Astrocyte (in vitro differentiated cells and primary cell): ENCODE measurements around the gene TMPO. TPM values are rescaled to one million over a fixed set of nuclear protein-coding genes. Genes with fewer than 3 reads are reported as not detected.
"Not testable (repeated sequence)": the region's sequence is repeated elsewhere in the genome, so short reads cannot be mapped to it uniquely, and the experiment has no call there.

Experiments used
- DNase-seq: peaks from one replicate; pipeline ENCODE4 v3.0.0-alpha.2; 2010; ENCODE audit warnings: low read depth
- FAIRE-seq: peaks from 2 replicates; lab custom pipeline; 2011; peaks lifted over from hg19 to GRCh38; lab: Jason Lieb, UNC
- H2AFZ ChIP-seq: 2 replicates; pipeline ENCODE4 v1.6.0; 2012; ENCODE audit warnings: low read depth, low read length, inconsistent platforms
- H3K27ac ChIP-seq: 2 replicates; pipeline ENCODE4 v1.5.1; 2011; ENCODE audit warnings: low read depth, low read length, inconsistent platforms
- H3K27me3 ChIP-seq: 2 replicates; pipeline ENCODE4 v1.6.0; 2011; ENCODE audit warnings: low read length, inconsistent platforms; ENCODE audit not compliant: insufficient read depth
- H3K36me3 ChIP-seq: 2 replicates; pipeline ENCODE4 v1.5.1; 2011; ENCODE audit warnings: low read length, inconsistent platforms; ENCODE audit not compliant: insufficient read depth
- H3K4me1 ChIP-seq: 2 replicates; pipeline ENCODE4 v1.5.1; 2011; ENCODE audit warnings: low read length, inconsistent platforms; ENCODE audit not compliant: insufficient read depth
- H3K4me2 ChIP-seq: 2 replicates; pipeline ENCODE4 v1.6.0; 2012; ENCODE audit warnings: low read length, inconsistent platforms
- H3K4me3 ChIP-seq: 2 replicates; pipeline ENCODE4 v1.5.1; 2011; ENCODE audit warnings: low read depth, mild to moderate bottlenecking, low read length, inconsistent platforms; ENCODE audit not compliant: insufficient read depth
- H3K79me2 ChIP-seq: 2 replicates; pipeline ENCODE4 v1.6.0; 2012; ENCODE audit warnings: mild to moderate bottlenecking, low read length, inconsistent platforms; ENCODE audit not compliant: insufficient read depth
- H3K9ac ChIP-seq: 2 replicates; pipeline ENCODE4 v1.6.0; 2012; ENCODE audit warnings: mild to moderate bottlenecking, low read length, inconsistent platforms
- H3K9me3 ChIP-seq: 2 replicates; pipeline ENCODE4 v1.5.1; 2012; ENCODE audit warnings: low read depth, mild to moderate bottlenecking, low read length, inconsistent platforms; ENCODE audit not compliant: insufficient read depth
- H4K20me1 ChIP-seq: 2 replicates; pipeline ENCODE4 v1.6.0; 2012; ENCODE audit warnings: low read length, inconsistent platforms; ENCODE audit not compliant: insufficient read depth
- H3K27ac Mint-ChIP-seq: one replicate; pipeline ENCODE4 v1.8.0; 2021; ENCODE audit warnings: mild to moderate bottlenecking, mixed read lengths; ENCODE audit not compliant: unreplicated experiment
- H3K27me3 Mint-ChIP-seq: one replicate; pipeline ENCODE4 v1.8.0; 2021; ENCODE audit warnings: low read depth, mixed read lengths; ENCODE audit not compliant: unreplicated experiment
- H3K36me3 Mint-ChIP-seq: one replicate; pipeline ENCODE4 v1.8.0; 2021; ENCODE audit warnings: low read depth, mixed read lengths; ENCODE audit not compliant: unreplicated experiment
- H3K4me1 Mint-ChIP-seq: one replicate; pipeline ENCODE4 v1.8.0; 2021; ENCODE audit warnings: low read depth, mixed read lengths; ENCODE audit not compliant: unreplicated experiment
- H3K4me3 Mint-ChIP-seq: one replicate; pipeline ENCODE4 v1.8.0; 2021; ENCODE audit warnings: mild to moderate bottlenecking, moderate library complexity, mixed read lengths; ENCODE audit not compliant: unreplicated experiment
- H3K9me3 Mint-ChIP-seq: one replicate; pipeline ENCODE4 v1.8.0; 2021; ENCODE audit warnings: mild to moderate bottlenecking, mixed read lengths; ENCODE audit not compliant: unreplicated experiment
- EZH2 ChIP-seq: IDR thresholded peaks from 2 replicates; pipeline ENCODE4 v1.6.1; 2012; ENCODE audit warnings: mild to moderate bottlenecking, low read length, inconsistent platforms; ENCODE audit not compliant: insufficient read depth
- total RNA-seq: library from RNA; stranded (reverse); gene quantifications from 2 replicates; pipeline ENCODE4 v1.2.1, GENCODE V29; 2021
- TF ChIP-seq, protein P1 (sequence below): IDR thresholded peaks from 2 replicates; pipeline ENCODE4 v1.5.1; 2011; ENCODE audit warnings: low read depth, mild to moderate bottlenecking, inconsistent platforms, low read length, moderate library complexity; ENCODE audit not compliant: insufficient read depth

Gene TMPO
- total RNA-seq, 1 donor from 2014 or later: 39.2 TPM

- Mint-ChIP-seq H3K9me3 (no peaks in the 10 kb centered on the region), H3K27ac (no peak overlapping the region), H3K36me3 (no peaks in the 10 kb centered on the region), H3K4me1 (peaks cover 10% of the 10 kb centered on the region), H3K27me3 (no peaks in the 10 kb centered on the region), H3K4me3 (no peak overlapping the region)
- H3K79me2 ChIP-seq: no peaks in the 10 kb centered on the region
- FAIRE-seq: no peak
- no peak overlapping the region for H3K4me3 ChIP-seq
- DNase-seq: no peak
- peaks cover 11% of the 10 kb centered on the region for H3K4me1 ChIP-seq
- H3K4me2 ChIP-seq: no peak overlapping the region
- no peaks in the 10 kb centered on the region for H3K36me3 ChIP-seq
- no peak overlapping the region for H2AFZ ChIP-seq
- H3K9me3 ChIP-seq: no peaks in the 10 kb centered on the region
- H4K20me1 ChIP-seq: no peaks in the 10 kb centered on the region
- no peaks in the 10 kb centered on the region for H3K27me3 ChIP-seq
- TF ChIP-seq EZH2: no peak
- TF ChIP-seq, protein P1, sequence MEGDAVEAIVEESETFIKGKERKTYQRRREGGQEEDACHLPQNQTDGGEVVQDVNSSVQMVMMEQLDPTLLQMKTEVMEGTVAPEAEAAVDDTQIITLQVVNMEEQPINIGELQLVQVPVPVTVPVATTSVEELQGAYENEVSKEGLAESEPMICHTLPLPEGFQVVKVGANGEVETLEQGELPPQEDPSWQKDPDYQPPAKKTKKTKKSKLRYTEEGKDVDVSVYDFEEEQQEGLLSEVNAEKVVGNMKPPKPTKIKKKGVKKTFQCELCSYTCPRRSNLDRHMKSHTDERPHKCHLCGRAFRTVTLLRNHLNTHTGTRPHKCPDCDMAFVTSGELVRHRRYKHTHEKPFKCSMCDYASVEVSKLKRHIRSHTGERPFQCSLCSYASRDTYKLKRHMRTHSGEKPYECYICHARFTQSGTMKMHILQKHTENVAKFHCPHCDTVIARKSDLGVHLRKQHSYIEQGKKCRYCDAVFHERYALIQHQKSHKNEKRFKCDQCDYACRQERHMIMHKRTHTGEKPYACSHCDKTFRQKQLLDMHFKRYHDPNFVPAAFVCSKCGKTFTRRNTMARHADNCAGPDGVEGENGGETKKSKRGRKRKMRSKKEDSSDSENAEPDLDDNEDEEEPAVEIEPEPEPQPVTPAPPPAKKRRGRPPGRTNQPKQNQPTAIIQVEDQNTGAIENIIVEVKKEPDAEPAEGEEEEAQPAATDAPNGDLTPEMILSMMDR: no peak
- no peak overlapping the region for H3K27ac ChIP-seq
- no peak overlapping the region for H3K9ac ChIP-seq
These were observed 22.7 kb upstream of the TMPO start for GRCh38 chr12:98492580-98493140.

DNA sequence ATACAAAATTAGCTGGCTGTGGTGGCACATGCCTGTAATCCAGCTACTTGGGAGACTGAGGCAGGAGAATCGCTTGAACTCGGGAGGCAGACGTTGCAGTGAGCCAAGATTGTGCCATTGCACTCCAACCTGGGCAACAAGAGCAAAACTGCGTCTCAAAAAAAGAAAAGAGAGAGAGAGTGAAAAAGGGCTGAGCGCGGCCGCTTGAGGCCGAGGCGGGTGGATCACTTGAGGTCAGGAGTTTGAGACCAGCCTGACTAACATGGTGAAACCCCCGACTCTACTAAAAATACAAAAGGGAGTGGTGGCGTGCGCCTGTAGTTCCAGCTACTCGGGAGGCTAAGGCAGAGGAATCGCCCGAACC is 14.1 kb upstream of the TMPO start:
- H3K27me3 ChIP-seq, DNase-seq, H3K36me3 ChIP-seq, H3K4me1 Mint-ChIP-seq, H3K4me2 ChIP-seq, H3K4me1 ChIP-seq, H4K20me1 ChIP-seq, H3K36me3 Mint-ChIP-seq, H3K9ac ChIP-seq, H3K4me3 ChIP-seq, H3K79me2 ChIP-seq, H3K9me3 Mint-ChIP-seq, H3K27me3 Mint-ChIP-seq, H3K9me3 ChIP-seq, H3K27ac ChIP-seq, H2AFZ ChIP-seq, FAIRE-seq: not testable (repeated sequence)
- H3K27ac Mint-ChIP-seq: peak overlapping the region; percentile 66
- peak overlapping the region; percentile 71 for H3K4me3 Mint-ChIP-seq

DNA sequence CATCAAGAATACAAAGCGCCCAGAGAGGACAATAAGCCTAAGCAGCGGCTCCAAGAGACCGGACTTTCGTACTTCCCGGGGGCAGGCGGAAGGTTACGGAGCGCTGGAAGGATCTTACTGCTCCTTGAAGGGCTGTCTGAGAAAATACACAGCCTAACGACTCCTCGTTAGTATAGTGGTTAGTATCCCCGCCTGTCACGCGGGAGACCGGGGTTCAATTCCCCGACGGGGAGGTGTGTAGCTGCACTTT is 12.1 kb upstream of the TMPO start:
- H3K4me1 Mint-ChIP-seq: peaks cover 2% of the 10 kb centered on the region
- H3K9ac ChIP-seq: peak overlapping the region; percentile 91

More for the DNA sequence above, 12.1 kb upstream of the TMPO start:
- Mint-ChIP-seq H3K27ac (peak overlapping the region; percentile 100), H3K4me3 (peak overlapping the region; percentile 91), H3K9me3 (no peaks in the 10 kb centered on the region), H3K36me3 (no peaks in the 10 kb centered on the region), H3K27me3 (no peaks in the 10 kb centered on the region)
- H3K27ac ChIP-seq: peak overlapping the region; percentile 93
- H3K4me1 ChIP-seq: no peaks in the 10 kb centered on the region
- H2AFZ ChIP-seq: peak overlapping the region; percentile 90
- no peaks in the 10 kb centered on the region for H4K20me1 ChIP-seq
- no peaks in the 10 kb centered on the region for H3K36me3 ChIP-seq
- TF ChIP-seq EZH2: no peak
- TF ChIP-seq, protein P1: no peak
- no peaks in the 10 kb centered on the region for H3K9me3 ChIP-seq
- no peaks in the 10 kb centered on the region for H3K79me2 ChIP-seq
- DNase-seq (peak; percentile 85), FAIRE-seq (no peak)
- H3K4me2 ChIP-seq: peak overlapping the region; percentile 87
- peak overlapping the region; percentile 94 for H3K4me3 ChIP-seq
- no peaks in the 10 kb centered on the region for H3K27me3 ChIP-seq
